IMR-90 (cell line): ENCODE measurements around the gene MICAL3. TPM values are rescaled to one million over a fixed set of nuclear protein-coding genes. Genes with fewer than 3 reads are reported as not detected.

Experiments
- ATAC-seq: fragments of 200-7000 bp; cut with Tn5 transposase; 2 replicates; pipeline ENCODE4 v1.9.1; 2020; ENCODE audit warnings: low read depth, mild to moderate bottlenecking, moderate library complexity
- BruUV-seq: library from RNA; stranded (reverse); fragments of 400-500 nt; replicated peaks from 2 replicates; lab custom pipeline; 2021; lab: Mats Ljungman, UMichigan
- CTCF ChIA-PET: fragments of 300-600 bp; formaldehyde crosslinking; extraction: SDS; loops from one replicate; lab custom pipeline; 2021; ENCODE audit warnings: antibody characterized with exemption; lab: Yijun Ruan, JAX
- POLR2A ChIA-PET: fragments of 300-600 bp; sonication (Branson Sonifier 250); formaldehyde crosslinking; loops from one replicate; lab custom pipeline; 2022; ENCODE audit warnings: antibody characterized with exemption; ENCODE audit not compliant: unreplicated experiment; lab: Charles Lee
- DNase-seq: peaks from one replicate; pipeline ENCODE4 v3.0.0; 2013
- H2AFZ ChIP-seq: replicated peaks from 2 replicates; pipeline ENCODE3; 2013; ENCODE audit warnings: low read length, mild to moderate bottlenecking; ENCODE audit not compliant: poor library complexity
- H2AK5ac ChIP-seq: 2 replicates; pipeline ENCODE4 v1.6.1; 2013; ENCODE audit warnings: low read depth, low read length, inconsistent platforms
- H2AK9ac ChIP-seq: replicated peaks from 2 replicates; pipeline ENCODE3; 2013; ENCODE audit warnings: mild to moderate bottlenecking, low read depth, low read length, moderate library complexity; ENCODE audit not compliant: poor library complexity
- H2BK120ac ChIP-seq: 2 replicates; pipeline ENCODE4 v1.6.1; 2013; ENCODE audit warnings: low read depth, low read length, inconsistent platforms
- H2BK15ac ChIP-seq: 3 replicates; pipeline ENCODE4 v1.6.1; 2013; ENCODE audit warnings: low read depth, low read length, inconsistent platforms
- H2BK20ac ChIP-seq: 2 replicates; pipeline ENCODE4 v1.6.1; 2013; ENCODE audit warnings: low read depth, mild to moderate bottlenecking, inconsistent platforms, low read length, moderate library complexity
- H2BK5ac ChIP-seq: 2 replicates; pipeline ENCODE4 v1.6.1; 2013; ENCODE audit warnings: mild to moderate bottlenecking, low read depth, low read length, inconsistent platforms; ENCODE audit not compliant: poor library complexity, severe bottlenecking
- H3K14ac ChIP-seq: replicated peaks from 2 replicates; pipeline ENCODE4 v1.6.1; 2013; ENCODE audit warnings: low read depth, low read length, inconsistent platforms
- H3K18ac ChIP-seq: 2 replicates; pipeline ENCODE4 v1.6.1; 2013; ENCODE audit warnings: low read depth, low read length, control low read depth
- H3K23ac ChIP-seq: 2 replicates; pipeline ENCODE4 v1.6.1; 2013; ENCODE audit warnings: low read depth, low read length, inconsistent platforms
- H3K27ac ChIP-seq: 2 replicates; pipeline ENCODE4 v1.5.1; 2013; ENCODE audit warnings: mild to moderate bottlenecking, control low read depth, low read length; ENCODE audit not compliant: insufficient read depth
- H3K27me3 ChIP-seq: 2 replicates; pipeline ENCODE4 v1.6.1; 2013; ENCODE audit warnings: low read length; ENCODE audit not compliant: control insufficient read depth, insufficient read depth
- H3K36me3 ChIP-seq: 2 replicates; pipeline ENCODE4 v1.6.1; 2013; ENCODE audit warnings: low read length, mixed read lengths; ENCODE audit not compliant: control insufficient read depth, insufficient read depth
- H3K4ac ChIP-seq: 2 replicates; pipeline ENCODE4 v1.6.1; 2013; ENCODE audit warnings: low read depth, low read length, inconsistent platforms
- H3K4me1 ChIP-seq: 2 replicates; pipeline ENCODE4 v1.6.1; 2013; ENCODE audit warnings: low read length, mixed read lengths; ENCODE audit not compliant: control insufficient read depth, insufficient read depth
- H3K4me2 ChIP-seq: 2 replicates; pipeline ENCODE4 v1.6.1; 2013; ENCODE audit warnings: low read depth, mild to moderate bottlenecking, control low read depth, low read length, moderate library complexity
- H3K4me3 ChIP-seq: 2 replicates; pipeline ENCODE4 v1.5.1; 2013; ENCODE audit warnings: low read depth, mild to moderate bottlenecking, control low read depth, low read length, moderate library complexity; ENCODE audit not compliant: insufficient read depth
- H3K56ac ChIP-seq: 2 replicates; pipeline ENCODE4 v1.6.1; 2013; ENCODE audit warnings: low read length, inconsistent platforms; ENCODE audit not compliant: insufficient read depth; ENCODE audit errors: extremely low read depth
- H3K79me1 ChIP-seq, 2 experiments: 2 replicates each; pipeline ENCODE4 v1.6.1; 2013; ENCODE audit warnings: low read length in 2 of 2, inconsistent platforms in 1 of 2, low read depth in 1 of 2
- H3K9ac ChIP-seq: 2 replicates; pipeline ENCODE4 v1.6.1; 2013; ENCODE audit warnings: low read depth, low read length, control low read depth
- H3K9me1 ChIP-seq: 2 replicates; pipeline ENCODE4 v1.6.1; 2013; ENCODE audit warnings: low read length, inconsistent platforms; ENCODE audit not compliant: insufficient read depth
- H3K9me3 ChIP-seq: 2 replicates; pipeline ENCODE4 v1.6.1; 2013; ENCODE audit warnings: low read length; ENCODE audit not compliant: control insufficient read depth, insufficient read depth
- H4K20me1 ChIP-seq: 2 replicates; pipeline ENCODE4 v1.6.1; 2013; ENCODE audit warnings: low read length, inconsistent platforms; ENCODE audit not compliant: insufficient read depth
- H4K5ac ChIP-seq: 2 replicates; pipeline ENCODE4 v1.6.1; 2013; ENCODE audit warnings: mild to moderate bottlenecking, low read depth, low read length, control low read depth
- H4K8ac ChIP-seq, 2 experiments: 2 replicates each; pipeline ENCODE4 v1.6.1; 2013; ENCODE audit warnings: low read depth in 2 of 2, low read length in 2 of 2, control low read depth in 1 of 2, inconsistent platforms in 1 of 2
- H4K91ac ChIP-seq: 2 replicates; pipeline ENCODE4 v1.6.1; 2013; ENCODE audit warnings: low read depth, low read length, inconsistent platforms; ENCODE audit not compliant: insufficient read depth
- ELK1 ChIP-seq: fragments of 150-350 bp; IDR thresholded peaks from 2 replicates; pipeline ENCODE4 v1.6.1; 2016; ENCODE audit warnings: low read depth, mild to moderate bottlenecking, low read length, moderate library complexity, borderline replicate concordance
- FOS ChIP-seq: fragments of 150-350 bp; IDR thresholded peaks from 2 replicates; pipeline ENCODE4 v1.6.1; 2016; ENCODE audit warnings: low read depth, low read length
- MAFK ChIP-seq: IDR thresholded peaks from 2 replicates; pipeline ENCODE4 v1.6.1; 2012; ENCODE audit warnings: low read depth, low read length, improper control_type of control experiment
- MAZ ChIP-seq: IDR thresholded peaks from 2 replicates; pipeline ENCODE4 v1.6.1; 2012; ENCODE audit warnings: low read depth, mild to moderate bottlenecking, low read length, improper control_type of control experiment, moderate library complexity, borderline replicate concordance
- NFE2L2 ChIP-seq: fragments of 150-350 bp; IDR thresholded peaks from 2 replicates; pipeline ENCODE4 v1.6.1; 2016; ENCODE audit warnings: low read depth, mild to moderate bottlenecking, low read length
- POLR2A ChIP-seq: IDR thresholded peaks from 2 replicates; pipeline ENCODE4 v1.6.1; 2012; ENCODE audit warnings: mild to moderate bottlenecking, low read depth, low read length
- RAD21 ChIP-seq: IDR thresholded peaks from 2 replicates; pipeline ENCODE4 v1.6.1; 2012; ENCODE audit warnings: low read length, improper control_type of control experiment
- WGBS, 2 experiments: methylation state at CpG; one replicate each; pipeline versions ENCODE4 v1.1.5 to v1.1.7; 2013; ENCODE audit warnings: missing lambda C conversion rate in 2 of 2; ENCODE audit not compliant: insufficient read length in 1 of 2; ENCODE audit errors: extremely low coverage in 2 of 2; 5-methylcytosine and 5-hydroxymethylcytosine counted together
- dilution Hi-C: fragments of 300-500 bp; cut with HindIII; formaldehyde crosslinking; loops from one replicate; pipeline ENCODE4 v1.14.3; 2018; ENCODE audit warnings: low sequenced_read_pairs; ENCODE audit not compliant: unreplicated experiment
- in situ Hi-C: fragments of 300-500 bp; cut with MboI; formaldehyde crosslinking; loops from 3 replicates; pipeline ENCODE4 v1.14.3; 2019; ENCODE audit warnings: low sequenced_read_pairs, inconsistent platforms, mixed read lengths
- intact Hi-C: fragments of 100-400 bp; cut with micrococcal nuclease; formaldehyde crosslinking; loops from 2 replicates; pipeline ENCODE4 v1.10.0; 2022
- polyA plus RNA-seq, 3 experiments: library from polyadenylated mRNA; depleted of rRNA; stranded (reverse); fragments of >200 nt; gene quantifications; 2 replicates each; pipeline ENCODE4 v1.2.3, GENCODE V29; 2012; ENCODE audit warnings: low replicate concordance in 1 of 3
- total RNA-seq: library from RNA; depleted of rRNA; stranded (reverse); fragments of >200 nt; gene quantifications from 2 replicates; pipeline ENCODE4 v1.2.3, GENCODE V29; 2012

MICAL3 gene
- total and polyA plus RNA-seq, 2 of the 4 experiments (the other 2 are of a cell fraction): 17.6 to 26.8 TPM

GRCh38 chr22:17897426-17897825, 126.9 kb downstream of the MICAL3 start:
- WGBS, 2 experiments: no CpG with 5 or more reads among the region's 2 CpGs
- H4K91ac ChIP-seq: no peak overlapping the region
- no peak overlapping the region for H2BK20ac ChIP-seq
- no peaks in the 10 kb centered on the region for H3K4me1 ChIP-seq
- H3K4ac ChIP-seq: no peak overlapping the region
- no peak overlapping the region for H2AK9ac ChIP-seq
- no peak overlapping the region for H3K4me3 ChIP-seq
- no peak overlapping the region for H2BK5ac ChIP-seq
- H3K56ac ChIP-seq: no peak overlapping the region
- intact Hi-C loops: no loop called here
- ATAC-seq (no peak), DNase-seq (no peak)
- H2AFZ ChIP-seq: no peak overlapping the region
- in situ Hi-C loops: no loop called here
- H3K9me3 ChIP-seq: no peaks in the 10 kb centered on the region
- H3K36me3 ChIP-seq: peaks cover 39% of the 10 kb centered on the region
- H4K5ac ChIP-seq: no peak overlapping the region
- H3K27me3 ChIP-seq: no peaks in the 10 kb centered on the region
- no peak overlapping the region for H4K8ac ChIP-seq
- H3K4me2 ChIP-seq: no peak overlapping the region
- no peak overlapping the region for H3K23ac ChIP-seq
- dilution Hi-C loops: no loop called here
- H3K18ac ChIP-seq: no peak overlapping the region
- H3K79me1 ChIP-seq: peaks cover 11 to 14% of the 10 kb centered on the region in 2 experiments; a peak in 3 of 4 replicates
- H2AK5ac ChIP-seq: no peak overlapping the region
- no peaks in the 10 kb centered on the region for H4K20me1 ChIP-seq
- H3K14ac ChIP-seq: no peak overlapping the region
- BruUV-seq: TSS peak; percentile 15
- H2BK120ac ChIP-seq: no peak overlapping the region
- H3K9ac ChIP-seq: no peak overlapping the region
- POLR2A ChIA-PET: no interaction called here
- H3K9me1 ChIP-seq: peaks cover 7% of the 10 kb centered on the region; the same call in 1 of the 2 replicates
- H2BK15ac ChIP-seq: no peak overlapping the region
- no peak for TF ChIP-seq NFE2L2
- TF ChIP-seq RAD21: no peak
- no peak for TF ChIP-seq MAFK
- TF ChIP-seq MAZ: no peak
- no peak for TF ChIP-seq POLR2A
- TF ChIP-seq FOS: no peak
- no peak for TF ChIP-seq ELK1
- CTCF ChIA-PET: no interaction called here
- no peak overlapping the region for H3K27ac ChIP-seq
